ENCODE results near the gene PAPLN.

Gene PAPLN

GRCh38 chr14:73227812-73228781 is 9.2 kb upstream of the PAPLN start:
- in situ Hi-C loops (cut with HindIII; ENCODE audit: low sequenced_read_pairs): no loop called here

DNA sequence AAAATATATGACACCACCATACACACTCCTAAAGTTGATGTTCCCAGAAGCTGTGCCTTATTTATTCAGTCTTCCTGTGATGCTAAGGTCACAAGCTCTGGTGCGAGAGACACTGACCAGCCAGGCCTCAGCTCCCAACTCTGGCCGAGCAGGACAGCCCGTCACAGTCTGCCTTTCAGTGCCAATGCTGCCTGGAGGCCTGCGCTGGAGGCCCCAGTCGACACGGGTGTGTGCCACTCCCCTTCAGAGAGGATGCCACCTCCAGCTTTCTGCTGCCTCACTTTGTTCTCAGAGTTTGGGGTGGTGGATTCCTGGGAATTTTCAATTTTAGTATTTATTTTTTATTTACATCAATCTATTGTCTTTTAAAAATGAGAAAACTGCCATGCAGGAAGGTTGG is 7.3 kb upstream of the PAPLN start:
- in situ Hi-C loops (cut with HindIII; ENCODE audit: low sequenced_read_pairs): loop anchor here (5.0 kb wide), 1 partner anchor 63 kb away; no protein-coding TSS in a partner anchor

- in situ Hi-C loops (cut with HindIII; ENCODE audit: low sequenced_read_pairs): loop anchor here (5.0 kb wide), 1 partner anchor 65 kb away; no protein-coding TSS in a partner anchor
Measured at GRCh38 chr14:73231981-73232851, 5.1 kb upstream of the PAPLN start.

DNA sequence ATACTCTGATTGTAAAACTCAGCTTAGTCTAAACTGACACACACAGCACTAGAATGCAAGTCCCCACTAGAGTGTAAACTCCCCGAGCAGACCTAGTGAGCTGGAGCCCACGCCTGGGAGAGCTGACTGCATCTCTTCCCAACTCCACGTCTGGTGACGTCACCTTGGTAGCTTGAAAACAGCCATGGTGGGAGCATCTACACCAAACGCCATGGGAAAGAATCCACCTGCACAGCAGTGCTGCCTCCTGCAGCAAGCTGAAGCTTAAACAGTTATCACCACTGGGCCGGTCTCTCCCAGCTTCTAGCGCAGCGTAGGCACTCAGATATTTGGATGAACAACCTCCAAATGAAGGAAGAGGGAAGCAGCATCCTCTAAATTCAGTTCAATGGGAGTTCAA is 4.3 kb upstream of the PAPLN start:
- in situ Hi-C loops (cut with HindIII; ENCODE audit: low sequenced_read_pairs): loop anchor here (5.0 kb wide), 1 partner anchor 66 kb away; no protein-coding TSS in a partner anchor

DNA sequence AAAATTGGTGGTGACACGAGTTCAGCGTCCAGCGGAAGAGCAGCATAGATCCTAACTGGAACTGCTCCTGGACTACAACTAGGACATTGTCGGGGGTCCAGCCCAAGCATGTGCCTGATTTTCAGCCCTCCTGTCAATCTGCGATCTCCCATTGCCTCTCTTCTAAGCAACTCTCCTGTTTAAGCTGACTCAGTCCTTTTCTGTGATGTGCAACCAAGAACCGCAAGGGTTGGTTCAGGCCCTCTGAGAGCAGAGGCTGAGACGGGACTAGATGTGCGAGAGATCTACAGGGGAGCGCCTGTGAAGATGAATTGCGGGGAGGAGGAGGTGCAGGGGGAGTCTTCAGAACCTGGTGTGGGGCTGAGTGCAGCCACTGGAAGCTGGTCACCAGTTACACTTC is 3.7 kb upstream of the PAPLN start:
- in situ Hi-C loops (cut with HindIII; ENCODE audit: low sequenced_read_pairs): loop anchor here (5.0 kb wide), 1 partner anchor 66 kb away; no protein-coding TSS in a partner anchor

- in situ Hi-C loops (cut with HindIII; ENCODE audit: low sequenced_read_pairs): loop anchor here (5.0 kb wide), 1 partner anchor 67 kb away; no protein-coding TSS in a partner anchor
Measured at GRCh38 chr14:73234029-73234428, 3.3 kb upstream of the PAPLN start.

- in situ Hi-C loops (cut with HindIII; ENCODE audit: low sequenced_read_pairs): loop anchor here (5.0 kb wide), 1 partner anchor 67 kb away; no protein-coding TSS in a partner anchor
Measured at GRCh38 chr14:73234586-73235394, 2.5 kb upstream of the PAPLN start.

GRCh38 chr14:73235531-73236155 is 1.7 kb upstream of the PAPLN start:
- in situ Hi-C loops (cut with HindIII; ENCODE audit: low sequenced_read_pairs): no loop called here

GRCh38 chr14:73236157-73236556 is 1.1 kb upstream of the PAPLN start:
- in situ Hi-C loops (cut with HindIII; ENCODE audit: low sequenced_read_pairs): no loop called here

DNA sequence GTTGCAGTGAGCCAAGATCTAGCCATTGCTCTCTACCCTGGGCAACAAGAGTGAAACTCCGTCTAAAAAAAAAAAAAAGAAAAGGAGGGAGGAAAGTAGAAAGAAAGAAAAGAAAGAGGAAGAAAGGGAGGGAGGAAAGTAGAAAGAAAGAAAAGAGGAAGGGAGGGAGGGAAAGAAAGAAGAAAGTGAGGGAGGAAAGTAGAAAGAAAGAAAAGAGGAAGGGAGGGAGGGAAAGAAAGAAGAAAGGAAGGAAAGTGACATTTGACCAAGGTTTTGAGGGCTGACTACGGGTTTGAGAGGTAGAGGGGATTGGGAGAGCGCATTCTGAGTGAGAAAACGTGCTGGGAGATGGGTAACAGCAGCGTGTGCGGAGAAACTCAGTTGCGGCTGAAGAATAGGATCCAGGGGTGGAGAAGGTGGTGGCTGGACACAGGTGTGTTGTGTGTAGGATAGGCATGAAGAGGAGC is 521 bp upstream of the PAPLN start:
- in situ Hi-C loops (cut with HindIII; ENCODE audit: low sequenced_read_pairs): no loop called here

- in situ Hi-C loops (cut with HindIII; ENCODE audit: low sequenced_read_pairs): no loop called here
Measured at GRCh38 chr14:73237786-73238423, 599 bp downstream of the PAPLN start.

DNA sequence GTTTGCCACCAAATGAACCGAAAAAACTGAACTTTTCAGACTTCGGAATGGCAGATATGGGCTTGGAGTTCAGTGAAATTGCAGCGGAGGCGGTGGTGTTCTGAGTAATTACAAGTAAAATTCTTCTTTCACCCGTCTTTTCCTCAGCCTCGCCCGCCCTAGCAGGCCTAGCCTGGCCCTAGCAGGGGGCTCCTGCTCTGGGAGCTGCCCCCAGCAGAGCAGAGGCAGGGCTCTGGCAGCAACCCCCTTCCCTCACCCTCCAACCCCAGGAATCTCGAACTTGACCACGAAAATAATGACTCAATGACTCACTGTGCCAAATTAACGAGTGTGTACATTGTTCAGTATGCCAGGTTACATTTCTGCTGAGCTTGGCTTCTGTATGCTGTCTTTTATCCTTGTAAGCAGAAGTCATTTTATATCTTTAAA is 1.1 kb downstream of the PAPLN start:
- in situ Hi-C loops (cut with HindIII; ENCODE audit: low sequenced_read_pairs): no loop called here

DNA sequence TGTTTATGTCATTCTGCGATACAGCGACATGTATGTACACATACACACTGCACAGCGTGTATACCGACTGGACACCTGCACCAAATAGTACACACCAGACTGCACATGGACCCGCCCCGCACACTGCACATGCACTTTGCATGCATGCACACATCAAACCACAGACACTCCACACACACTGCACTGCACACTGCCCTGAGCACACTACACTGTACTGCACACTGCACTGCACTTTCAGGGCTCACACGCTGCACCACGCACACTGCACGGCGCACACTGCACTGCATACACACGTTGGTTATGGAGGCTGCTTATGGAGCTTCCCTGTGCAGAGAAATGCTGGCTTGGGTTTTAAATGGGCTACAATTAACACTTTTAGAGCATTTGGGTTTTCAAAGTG is 1.6 kb downstream of the PAPLN start:
- in situ Hi-C loops (cut with HindIII; ENCODE audit: low sequenced_read_pairs): no loop called here

DNA sequence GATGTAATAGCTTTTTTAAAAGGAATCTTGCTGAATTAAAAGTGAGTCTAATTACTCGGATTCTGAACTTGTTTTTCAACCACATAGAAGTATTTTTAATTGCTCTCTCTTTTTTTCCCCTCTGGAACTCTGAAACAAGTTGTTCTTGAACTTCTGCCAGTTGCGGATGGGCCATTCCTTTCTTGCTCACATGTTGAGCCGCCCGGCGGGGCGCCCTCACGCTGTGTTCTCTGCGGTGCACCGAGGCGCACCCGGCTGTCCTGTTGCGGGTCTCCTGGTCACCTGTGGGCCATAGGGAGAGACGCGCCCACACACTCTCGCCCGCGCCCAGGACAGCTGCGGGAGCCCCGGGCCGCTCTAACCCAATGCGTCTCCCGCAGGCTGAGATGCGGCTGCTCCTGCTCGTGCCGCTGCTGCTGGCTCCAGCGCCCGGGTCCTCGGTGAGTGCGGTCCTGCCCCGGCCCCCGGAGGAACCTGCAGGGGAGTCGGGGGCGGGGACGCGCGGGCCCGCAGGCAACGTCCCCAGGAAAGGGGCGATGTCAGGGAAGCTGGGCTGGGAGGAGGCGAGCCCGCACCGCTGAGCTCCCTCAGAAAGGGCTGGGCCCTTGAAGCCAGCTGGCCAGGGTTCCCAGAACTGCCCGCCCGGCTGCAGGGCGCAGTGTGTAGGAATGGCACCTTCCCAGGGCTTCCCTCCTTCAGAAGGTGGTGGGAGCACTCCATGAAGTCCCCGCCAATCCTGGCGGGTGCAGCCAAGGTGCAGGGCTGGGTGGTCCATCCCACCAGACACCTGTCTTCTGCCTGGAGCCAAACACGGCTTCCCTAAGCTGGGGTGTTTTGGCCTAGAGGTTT is 2.3 kb downstream of the PAPLN start:
- in situ Hi-C loops (cut with HindIII; ENCODE audit: low sequenced_read_pairs): no loop called here

GRCh38 chr14:73240816-73241480 is 3.6 kb downstream of the PAPLN start:
- in situ Hi-C loops (cut with HindIII; ENCODE audit: low sequenced_read_pairs): no loop called here

DNA sequence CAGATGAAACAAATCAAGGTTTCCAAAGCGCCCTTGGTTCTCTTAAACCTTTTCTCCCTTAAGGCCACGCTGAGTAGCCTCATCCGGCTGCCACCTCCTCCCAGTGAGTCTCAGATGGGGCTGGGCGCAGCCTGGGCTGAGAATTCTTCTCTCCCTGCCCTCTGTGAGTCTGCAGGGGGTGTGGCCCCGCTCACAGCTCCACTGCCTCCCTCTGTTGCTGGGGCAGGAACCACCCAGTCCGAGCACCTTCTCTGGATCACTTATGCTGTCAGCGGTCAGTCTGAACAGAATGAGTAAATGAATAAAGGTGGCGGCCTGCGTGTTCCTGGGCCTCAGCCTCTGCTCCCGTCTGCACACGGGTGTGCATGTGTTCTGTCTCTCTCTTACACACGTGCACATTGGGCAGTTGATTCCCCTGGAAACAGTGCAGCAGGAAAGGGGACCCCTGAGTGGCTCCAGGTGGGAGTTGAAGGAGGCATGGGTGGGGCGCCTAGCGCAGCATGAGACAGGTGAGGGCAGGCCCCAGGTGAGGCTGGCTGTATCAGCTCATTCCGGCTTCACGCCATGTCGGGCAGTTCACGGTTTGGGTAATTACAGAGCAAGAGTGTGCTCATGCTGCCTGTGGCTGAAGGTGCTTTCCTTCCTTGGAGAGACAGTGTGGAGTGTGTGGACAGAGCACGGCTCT is 4.3 kb downstream of the PAPLN start:
- in situ Hi-C loops (cut with HindIII; ENCODE audit: low sequenced_read_pairs): no loop called here

DNA sequence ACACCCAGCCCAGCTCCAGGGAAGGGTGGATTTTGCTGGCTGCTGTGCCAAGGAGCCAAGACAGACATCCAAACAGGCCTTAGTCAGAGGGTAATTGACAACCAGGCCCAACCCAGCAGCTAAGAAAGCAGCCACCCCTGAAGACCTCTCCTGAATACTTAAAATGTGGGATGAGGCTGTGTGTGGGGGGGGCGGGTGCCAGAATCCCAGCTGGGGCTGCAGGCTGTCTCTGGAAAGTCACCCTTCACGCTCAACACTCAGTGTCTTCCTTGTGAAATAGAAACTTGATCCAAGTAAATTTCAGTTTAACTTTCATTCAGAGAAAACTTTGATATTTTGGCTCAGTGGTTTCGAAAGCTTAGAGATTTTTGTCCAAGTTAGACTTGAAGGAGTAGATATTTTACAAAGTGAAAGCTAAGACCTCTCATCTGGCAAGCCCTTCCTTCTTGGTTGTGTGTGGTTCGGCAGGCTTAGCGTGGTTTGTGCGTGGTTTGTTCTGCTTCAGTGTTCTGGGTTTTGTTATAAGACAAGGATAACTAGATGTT is 5.1 kb downstream of the PAPLN start:
- in situ Hi-C loops (cut with HindIII; ENCODE audit: low sequenced_read_pairs): no loop called here
